Prostate gland (tissue), 2 donors: ENCODE data around the gene ANKRD55.

Experiments used
- CTCF ChIP-seq, 4 experiments: fragments of 200-600 bp in 2 of 4; fragments of 450-650 bp in 2 of 4; sonication (generic) in 2 of 4; IDR thresholded peaks; 1 replicate in 3 of 4; 2 replicates in 1 of 4; pipeline ENCODE4 v1.5.1; 2016 to 2019; ENCODE audit warnings: antibody characterized with exemption in 4 of 4, mild to moderate bottlenecking in 2 of 4, moderate library complexity in 2 of 4
- POLR2AphosphoS5 ChIP-seq: sonication (generic); formaldehyde crosslinking; IDR thresholded peaks from one replicate; pipeline ENCODE4 v1.6.1; 2017; ENCODE audit warnings: antibody characterized with exemption

- no peak for TF ChIP-seq CTCF (IDR thresholded peaks at IDR 0.05)
- TF ChIP-seq POLR2AphosphoS5 = no peak
Observed at GRCh38 chr5:56278335-56278753, 45.2 kb upstream of the ANKRD55 start.
